GM12873 (cell line): ENCODE results near the gene COX19.

ENCODE experiments used
- CTCF ChIP-seq: IDR thresholded peaks from 2 replicates; pipeline ENCODE4 v1.5.1; 2012; ENCODE audit warnings: low read depth, mild to moderate bottlenecking, moderate library complexity, low read length, control low read depth; ENCODE audit not compliant: insufficient read depth; ENCODE audit errors: missing control alignments

COX19 gene

GRCh38 chr7:961546-962400 is 13.6 kb downstream of the COX19 start:
- TF ChIP-seq CTCF = no peak

- TF ChIP-seq CTCF = no peak
These were observed 15.0 kb downstream of the COX19 start for GRCh38 chr7:960269-960871.

GRCh38 chr7:959271-959670 is 16.1 kb downstream of the COX19 start:
- TF ChIP-seq CTCF = no peak

- no peak for TF ChIP-seq CTCF
These were observed 16.8 kb downstream of the COX19 start for GRCh38 chr7:958221-959200.

GRCh38 chr7:957418-958220 is 17.7 kb downstream of the COX19 start:
- no peak for TF ChIP-seq CTCF

- TF ChIP-seq CTCF = no peak
These were observed 19.3 kb downstream of the COX19 start for GRCh38 chr7:956031-956430.
